IMR-90 (cell line): ENCODE data around the gene COMMD1. TPM values are rescaled to one million over a fixed set of nuclear protein-coding genes. Genes with fewer than 3 reads are reported as not detected.

ENCODE experiments used
- ATAC-seq: fragments of 200-7000 bp; cut with Tn5 transposase; 2 replicates; pipeline ENCODE4 v1.9.1; 2020; ENCODE audit warnings: low read depth, mild to moderate bottlenecking, moderate library complexity
- BruUV-seq: library from RNA; stranded (reverse); fragments of 400-500 nt; replicated peaks from 2 replicates; lab custom pipeline; 2021; lab: Mats Ljungman, UMichigan
- CTCF ChIA-PET: fragments of 300-600 bp; formaldehyde crosslinking; extraction: SDS; loops from one replicate; lab custom pipeline; 2021; ENCODE audit warnings: antibody characterized with exemption; lab: Yijun Ruan, JAX
- POLR2A ChIA-PET: fragments of 300-600 bp; sonication (Branson Sonifier 250); formaldehyde crosslinking; loops from one replicate; lab custom pipeline; 2022; ENCODE audit warnings: antibody characterized with exemption; ENCODE audit not compliant: unreplicated experiment; lab: Charles Lee
- DNase-seq: peaks from one replicate; pipeline ENCODE4 v3.0.0; 2013
- H2AFZ ChIP-seq: replicated peaks from 2 replicates; pipeline ENCODE3; 2013; ENCODE audit warnings: low read length, mild to moderate bottlenecking; ENCODE audit not compliant: poor library complexity
- H2AK5ac ChIP-seq: 2 replicates; pipeline ENCODE4 v1.6.1; 2013; ENCODE audit warnings: low read depth, low read length, inconsistent platforms
- H2AK9ac ChIP-seq: replicated peaks from 2 replicates; pipeline ENCODE3; 2013; ENCODE audit warnings: mild to moderate bottlenecking, low read depth, low read length, moderate library complexity; ENCODE audit not compliant: poor library complexity
- H2BK120ac ChIP-seq: 2 replicates; pipeline ENCODE4 v1.6.1; 2013; ENCODE audit warnings: low read depth, low read length, inconsistent platforms
- H2BK15ac ChIP-seq: 3 replicates; pipeline ENCODE4 v1.6.1; 2013; ENCODE audit warnings: low read depth, low read length, inconsistent platforms
- H2BK20ac ChIP-seq: 2 replicates; pipeline ENCODE4 v1.6.1; 2013; ENCODE audit warnings: low read depth, mild to moderate bottlenecking, inconsistent platforms, low read length, moderate library complexity
- H2BK5ac ChIP-seq: 2 replicates; pipeline ENCODE4 v1.6.1; 2013; ENCODE audit warnings: mild to moderate bottlenecking, low read depth, low read length, inconsistent platforms; ENCODE audit not compliant: poor library complexity, severe bottlenecking
- H3K14ac ChIP-seq: replicated peaks from 2 replicates; pipeline ENCODE4 v1.6.1; 2013; ENCODE audit warnings: low read depth, low read length, inconsistent platforms
- H3K18ac ChIP-seq: 2 replicates; pipeline ENCODE4 v1.6.1; 2013; ENCODE audit warnings: low read depth, low read length, control low read depth
- H3K23ac ChIP-seq: 2 replicates; pipeline ENCODE4 v1.6.1; 2013; ENCODE audit warnings: low read depth, low read length, inconsistent platforms
- H3K27ac ChIP-seq: 2 replicates; pipeline ENCODE4 v1.5.1; 2013; ENCODE audit warnings: mild to moderate bottlenecking, control low read depth, low read length; ENCODE audit not compliant: insufficient read depth
- H3K27me3 ChIP-seq: 2 replicates; pipeline ENCODE4 v1.6.1; 2013; ENCODE audit warnings: low read length; ENCODE audit not compliant: control insufficient read depth, insufficient read depth
- H3K36me3 ChIP-seq: 2 replicates; pipeline ENCODE4 v1.6.1; 2013; ENCODE audit warnings: low read length, mixed read lengths; ENCODE audit not compliant: control insufficient read depth, insufficient read depth
- H3K4ac ChIP-seq: 2 replicates; pipeline ENCODE4 v1.6.1; 2013; ENCODE audit warnings: low read depth, low read length, inconsistent platforms
- H3K4me1 ChIP-seq: 2 replicates; pipeline ENCODE4 v1.6.1; 2013; ENCODE audit warnings: low read length, mixed read lengths; ENCODE audit not compliant: control insufficient read depth, insufficient read depth
- H3K4me2 ChIP-seq: 2 replicates; pipeline ENCODE4 v1.6.1; 2013; ENCODE audit warnings: low read depth, mild to moderate bottlenecking, control low read depth, low read length, moderate library complexity
- H3K4me3 ChIP-seq: 2 replicates; pipeline ENCODE4 v1.5.1; 2013; ENCODE audit warnings: low read depth, mild to moderate bottlenecking, control low read depth, low read length, moderate library complexity; ENCODE audit not compliant: insufficient read depth
- H3K56ac ChIP-seq: 2 replicates; pipeline ENCODE4 v1.6.1; 2013; ENCODE audit warnings: low read length, inconsistent platforms; ENCODE audit not compliant: insufficient read depth; ENCODE audit errors: extremely low read depth
- H3K79me1 ChIP-seq, 2 experiments: 2 replicates each; pipeline ENCODE4 v1.6.1; 2013; ENCODE audit warnings: low read length in 2 of 2, inconsistent platforms in 1 of 2, low read depth in 1 of 2
- H3K9ac ChIP-seq: 2 replicates; pipeline ENCODE4 v1.6.1; 2013; ENCODE audit warnings: low read depth, low read length, control low read depth
- H3K9me1 ChIP-seq: 2 replicates; pipeline ENCODE4 v1.6.1; 2013; ENCODE audit warnings: low read length, inconsistent platforms; ENCODE audit not compliant: insufficient read depth
- H3K9me3 ChIP-seq: 2 replicates; pipeline ENCODE4 v1.6.1; 2013; ENCODE audit warnings: low read length; ENCODE audit not compliant: control insufficient read depth, insufficient read depth
- H4K20me1 ChIP-seq: 2 replicates; pipeline ENCODE4 v1.6.1; 2013; ENCODE audit warnings: low read length, inconsistent platforms; ENCODE audit not compliant: insufficient read depth
- H4K5ac ChIP-seq: 2 replicates; pipeline ENCODE4 v1.6.1; 2013; ENCODE audit warnings: mild to moderate bottlenecking, low read depth, low read length, control low read depth
- H4K8ac ChIP-seq, 2 experiments: 2 replicates each; pipeline ENCODE4 v1.6.1; 2013; ENCODE audit warnings: low read depth in 2 of 2, low read length in 2 of 2, control low read depth in 1 of 2, inconsistent platforms in 1 of 2
- H4K91ac ChIP-seq: 2 replicates; pipeline ENCODE4 v1.6.1; 2013; ENCODE audit warnings: low read depth, low read length, inconsistent platforms; ENCODE audit not compliant: insufficient read depth
- CEBPB ChIP-seq: IDR thresholded peaks from 2 replicates; pipeline ENCODE4 v1.6.1; 2012; ENCODE audit warnings: low read depth, low read length, improper control_type of control experiment
- CHD1 ChIP-seq: IDR thresholded peaks from 2 replicates; pipeline ENCODE4 v1.6.1; 2012; ENCODE audit warnings: low read depth, low read length, improper control_type of control experiment
- FOS ChIP-seq: fragments of 150-350 bp; IDR thresholded peaks from 2 replicates; pipeline ENCODE4 v1.6.1; 2016; ENCODE audit warnings: low read depth, low read length
- WGBS, 2 experiments: methylation state at CpG; one replicate each; pipeline versions ENCODE4 v1.1.5 to v1.1.7; 2013; ENCODE audit warnings: missing lambda C conversion rate in 2 of 2; ENCODE audit not compliant: insufficient read length in 1 of 2; ENCODE audit errors: extremely low coverage in 2 of 2; 5-methylcytosine and 5-hydroxymethylcytosine counted together
- dilution Hi-C: fragments of 300-500 bp; cut with HindIII; formaldehyde crosslinking; loops from one replicate; pipeline ENCODE4 v1.14.3; 2018; ENCODE audit warnings: low sequenced_read_pairs; ENCODE audit not compliant: unreplicated experiment
- in situ Hi-C: fragments of 300-500 bp; cut with MboI; formaldehyde crosslinking; loops from 3 replicates; pipeline ENCODE4 v1.14.3; 2019; ENCODE audit warnings: low sequenced_read_pairs, inconsistent platforms, mixed read lengths
- intact Hi-C: fragments of 100-400 bp; cut with micrococcal nuclease; formaldehyde crosslinking; loops from 2 replicates; pipeline ENCODE4 v1.10.0; 2022
- polyA plus RNA-seq, 3 experiments: library from polyadenylated mRNA; depleted of rRNA; stranded (reverse); fragments of >200 nt; gene quantifications; 2 replicates each; pipeline ENCODE4 v1.2.3, GENCODE V29; 2012; ENCODE audit warnings: low replicate concordance in 1 of 3
- total RNA-seq: library from RNA; depleted of rRNA; stranded (reverse); fragments of >200 nt; gene quantifications from 2 replicates; pipeline ENCODE4 v1.2.3, GENCODE V29; 2012

COMMD1 gene
- total and polyA plus RNA-seq, 2 of the 4 experiments (the other 2 are of a cell fraction): 42.8 to 60.4 TPM

GRCh38 chr2:62147610-62148301 lies 242.3 kb downstream of the COMMD1 start:
- no peak overlapping the region for H2BK15ac ChIP-seq
- H3K27me3 ChIP-seq: no peaks in the 10 kb centered on the region
- H2BK120ac ChIP-seq: no peak overlapping the region
- ChIA-PET POLR2A (no interaction called here), CTCF (no interaction called here)
- no CpG with 5 or more reads among the region's 4 CpGs for WGBS, 2 experiments
- H3K36me3 ChIP-seq: no peaks in the 10 kb centered on the region
- H3K27ac ChIP-seq: no peak overlapping the region
- peaks cover 3% of the 10 kb centered on the region; the same call in 1 of the 2 replicates for H3K9me1 ChIP-seq
- dilution Hi-C loops: no loop called here
- H3K56ac ChIP-seq: no peak overlapping the region
- BruUV-seq: no TSS peak
- in situ Hi-C loops: no loop called here
- H3K9me3 ChIP-seq: no peaks in the 10 kb centered on the region
- no peak overlapping the region for H3K4ac ChIP-seq
- no peak overlapping the region for H4K5ac ChIP-seq
- H2AFZ ChIP-seq: no peak overlapping the region
- H4K20me1 ChIP-seq: no peaks in the 10 kb centered on the region
- H3K79me1 ChIP-seq: no peaks in the 10 kb centered on the region
- H3K4me1 ChIP-seq: no peaks in the 10 kb centered on the region
- intact Hi-C loops: no loop called here
- H4K8ac ChIP-seq: no peak overlapping the region
- ATAC-seq (0 out of 2 replicates have a peak, but pooled peaks have one; percentile 37), DNase-seq (peak; percentile 93)
- no peak overlapping the region for H4K91ac ChIP-seq
- peak; percentile 91 for TF ChIP-seq CEBPB
- TF ChIP-seq FOS: 0 out of 2 replicates have a peak, but pooled peaks have one; percentile 29
- TF ChIP-seq CHD1: no peak
- H3K14ac ChIP-seq: no peak overlapping the region
- no peak overlapping the region for H3K9ac ChIP-seq
- H3K23ac ChIP-seq: no peak overlapping the region
- no peak overlapping the region for H2BK5ac ChIP-seq
- H3K4me3 ChIP-seq: no peak overlapping the region
- no peak overlapping the region for H3K18ac ChIP-seq
- H3K4me2 ChIP-seq: no peak overlapping the region
- H2AK9ac ChIP-seq: no peak overlapping the region
- no peak overlapping the region for H2AK5ac ChIP-seq
- no peak overlapping the region for H2BK20ac ChIP-seq
